HG03378 (cell line): Measurements from ENCODE around the gene SLC27A3.
"Not testable (repeated sequence)": the region's sequence is repeated elsewhere in the genome, so short reads cannot be mapped to it uniquely, and the experiment has no call there.

Source experiments
- ATAC-seq: cut with Tn5 transposase; IDR thresholded peaks from one replicate; pipeline ENCODE4 v1.9.1; 2021; ENCODE audit warnings: mild to moderate bottlenecking, moderate library complexity; ENCODE audit not compliant: unreplicated experiment

SLC27A3 gene

GRCh38 chr1:153779781-153780541, 4.8 kb downstream of the SLC27A3 start:
- ATAC-seq = no peak

GRCh38 chr1:153780551-153780950, 5.3 kb downstream of the SLC27A3 start:
- ATAC-seq = no peak

- ATAC-seq = not testable (repeated sequence)
These were observed 7.4 kb downstream of the SLC27A3 start for GRCh38 chr1:153782648-153783047.

GRCh38 chr1:153783233-153784190, 8.3 kb downstream of the SLC27A3 start:
- ATAC-seq = peak; percentile 75

- no peak for ATAC-seq
These were observed 11.0 kb downstream of the SLC27A3 start for GRCh38 chr1:153786038-153786790.

GRCh38 chr1:153789478-153790034, 14.3 kb downstream of the SLC27A3 start:
- no peak for ATAC-seq

GRCh38 chr1:153790313-153790965, 15.2 kb downstream of the SLC27A3 start:
- ATAC-seq = no peak

- ATAC-seq = peak; percentile 84
These were observed 15.9 kb downstream of the SLC27A3 start for GRCh38 chr1:153790966-153791647.

GRCh38 chr1:153791648-153792253, 16.5 kb downstream of the SLC27A3 start:
- peak; percentile 14 for ATAC-seq

- no peak for ATAC-seq
These were observed 17.4 kb downstream of the SLC27A3 start for GRCh38 chr1:153792631-153793041.

- ATAC-seq = no peak
These were observed 18.2 kb downstream of the SLC27A3 start for GRCh38 chr1:153793261-153793972.

- ATAC-seq = no peak
These were observed 18.9 kb downstream of the SLC27A3 start for GRCh38 chr1:153793973-153794615.

- no peak for ATAC-seq
These were observed 19.6 kb downstream of the SLC27A3 start for GRCh38 chr1:153794624-153795329.

GRCh38 chr1:153795330-153795837, 20.2 kb downstream of the SLC27A3 start:
- no peak for ATAC-seq

GRCh38 chr1:153795934-153796785, 21.0 kb downstream of the SLC27A3 start:
- ATAC-seq = no peak
